ENCODE results near the gene ZNF773.
"Not testable (repeated sequence)": the region's sequence is repeated elsewhere in the genome, so short reads cannot be mapped to it uniquely, and the experiment has no call there.

Gene ZNF773

DNA sequence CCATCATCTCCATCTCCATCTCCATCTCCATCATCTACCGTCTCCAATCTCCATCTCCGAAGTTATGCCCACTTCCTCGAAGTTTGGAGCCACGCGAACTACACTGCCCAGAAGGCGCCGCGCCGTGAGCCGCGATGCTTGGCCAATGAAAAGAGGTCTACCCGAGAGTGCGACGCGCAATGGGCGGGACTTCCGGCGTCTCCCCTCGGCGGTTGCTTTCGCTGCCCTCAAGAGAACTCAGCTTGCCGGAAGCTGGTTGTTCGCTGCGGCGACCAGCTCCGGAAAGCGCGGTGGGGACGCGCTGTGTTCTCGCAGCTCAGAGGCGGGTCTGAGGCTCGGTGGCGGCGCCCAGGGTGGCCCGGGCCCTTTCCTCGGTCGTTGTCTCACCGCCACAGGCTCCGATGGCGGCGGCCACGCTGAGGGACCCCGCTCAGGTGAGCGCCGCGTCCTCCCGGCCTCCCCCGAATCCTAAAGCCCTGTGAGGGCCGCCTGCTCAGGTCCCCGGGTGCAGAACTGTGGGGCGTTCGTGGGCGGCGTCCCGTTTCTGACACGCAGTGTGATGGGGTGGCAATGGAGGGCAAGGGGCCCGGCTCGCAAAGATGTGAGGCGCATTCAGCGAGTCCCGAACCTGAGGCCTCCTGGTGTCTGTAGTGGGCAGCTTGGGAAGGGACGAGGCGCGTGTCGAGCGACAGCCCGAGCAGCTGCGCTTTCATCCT, at the start of gene ZNF773:
TSS of gene ZNF773 (plus strand) at position 259 of the 716 bp plus-strand sequence. CDS start at position 402, 143 bp downstream.
- intact Hi-C loops (cut with DNase I; ENCODE audit: low total_unique reads); H3K27me3 ChIP-seq; H3K4me1 ChIP-seq: not testable (repeated sequence)
- Histone ChIP-seq H3K27ac (peak within 1 kb of the TSS; percentile 86 to 90), H3K4me3 (peak within 1 kb of the TSS; percentile 87 to 89), H3K9me3 (peaks cover 0 to 46% (median 12%) of the 10 kb centered on the region in 3 donors), H3K36me3 (peaks cover 24 to 31% (median 25%) of the 10 kb centered on the region in 3 donors)
- peak; percentile 92 to 95 for DNase-seq

DNA sequence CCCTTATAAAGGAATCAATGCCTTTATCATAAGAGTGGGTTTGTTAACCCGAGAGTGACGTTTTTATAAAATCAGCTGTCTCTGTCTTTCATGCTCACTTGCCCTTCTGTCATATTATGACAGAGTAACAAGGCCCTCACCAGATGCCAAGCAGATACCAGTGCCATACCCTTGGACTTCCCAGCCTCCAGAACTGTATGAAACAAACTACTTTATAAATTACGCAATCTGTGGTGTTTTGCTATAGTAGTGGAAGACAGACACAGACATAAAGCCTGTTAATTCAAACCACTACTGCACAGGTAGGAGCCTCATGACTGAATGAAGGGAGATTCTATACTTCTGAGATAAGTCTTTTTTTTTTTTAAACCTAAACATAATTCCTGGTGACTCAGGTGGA, 47.4 kb upstream of the ZNF773 start:
- TF ChIP-seq, protein P1, sequence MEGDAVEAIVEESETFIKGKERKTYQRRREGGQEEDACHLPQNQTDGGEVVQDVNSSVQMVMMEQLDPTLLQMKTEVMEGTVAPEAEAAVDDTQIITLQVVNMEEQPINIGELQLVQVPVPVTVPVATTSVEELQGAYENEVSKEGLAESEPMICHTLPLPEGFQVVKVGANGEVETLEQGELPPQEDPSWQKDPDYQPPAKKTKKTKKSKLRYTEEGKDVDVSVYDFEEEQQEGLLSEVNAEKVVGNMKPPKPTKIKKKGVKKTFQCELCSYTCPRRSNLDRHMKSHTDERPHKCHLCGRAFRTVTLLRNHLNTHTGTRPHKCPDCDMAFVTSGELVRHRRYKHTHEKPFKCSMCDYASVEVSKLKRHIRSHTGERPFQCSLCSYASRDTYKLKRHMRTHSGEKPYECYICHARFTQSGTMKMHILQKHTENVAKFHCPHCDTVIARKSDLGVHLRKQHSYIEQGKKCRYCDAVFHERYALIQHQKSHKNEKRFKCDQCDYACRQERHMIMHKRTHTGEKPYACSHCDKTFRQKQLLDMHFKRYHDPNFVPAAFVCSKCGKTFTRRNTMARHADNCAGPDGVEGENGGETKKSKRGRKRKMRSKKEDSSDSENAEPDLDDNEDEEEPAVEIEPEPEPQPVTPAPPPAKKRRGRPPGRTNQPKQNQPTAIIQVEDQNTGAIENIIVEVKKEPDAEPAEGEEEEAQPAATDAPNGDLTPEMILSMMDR (IDR thresholded peaks at IDR 0.05) = no peak
- intact Hi-C loops (cut with DNase I; ENCODE audit: low total_unique reads) = no loop called here
- Histone ChIP-seq H3K9me3 (peaks cover 0 to 88% (median 50%) of the 10 kb centered on the region in 3 donors), H3K27me3 (no peaks in the 10 kb centered on the region), H3K4me1 (no peaks in the 10 kb centered on the region), H3K4me3 (no peak overlapping the region), H3K36me3 (peaks cover 23 to 57% (median 35%) of the 10 kb centered on the region in 3 donors), H3K27ac (no peak overlapping the region)
- no peak for DNase-seq

DNA sequence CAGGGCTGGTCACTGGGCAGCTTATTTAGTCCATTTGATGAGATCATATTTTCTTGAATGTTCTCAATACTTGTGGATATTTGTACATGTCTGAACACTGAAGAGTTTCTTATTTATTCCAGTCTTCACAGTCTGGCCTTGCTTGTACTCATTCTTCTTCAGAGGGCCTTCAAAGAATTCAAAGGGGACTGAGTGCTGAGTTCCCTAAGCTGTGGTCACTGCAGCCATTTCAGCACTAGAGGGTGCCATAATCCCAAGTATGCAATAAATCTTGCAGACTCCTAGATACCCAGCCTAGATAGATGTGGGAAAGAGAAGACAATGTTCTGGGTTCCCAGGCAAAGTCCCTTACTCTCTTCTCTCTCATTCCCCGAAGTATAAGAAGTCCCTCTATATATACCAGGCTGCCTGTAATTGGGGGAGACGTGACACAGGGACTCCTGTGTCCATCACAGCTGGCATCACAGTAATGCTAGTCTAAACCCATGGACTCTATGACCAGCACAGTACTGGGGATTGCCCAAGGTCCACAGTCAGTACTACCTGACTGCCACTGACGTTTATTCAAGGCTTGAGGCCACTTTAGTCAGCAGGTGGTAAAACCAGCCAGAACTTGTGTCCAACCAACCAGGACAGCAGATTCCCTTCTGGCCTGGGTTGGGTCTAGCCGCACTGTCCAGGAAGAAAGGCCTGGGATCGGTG, 33.9 kb upstream of the ZNF773 start:
- Histone ChIP-seq H3K27ac (no peak overlapping the region), H3K4me1 (no peaks in the 10 kb centered on the region), H3K4me3 (no peak overlapping the region), H3K9me3 (peaks cover 9 to 100% (median 67%) of the 10 kb centered on the region in 3 donors), H3K27me3 (no peaks in the 10 kb centered on the region), H3K36me3 (peaks cover 27 to 62% (median 53%) of the 10 kb centered on the region in 3 donors)
- TF ChIP-seq, protein P1 (IDR thresholded peaks at IDR 0.05) = no peak
- intact Hi-C loops (cut with DNase I; ENCODE audit: low total_unique reads) = no loop called here
- DNase-seq = no peak

DNA sequence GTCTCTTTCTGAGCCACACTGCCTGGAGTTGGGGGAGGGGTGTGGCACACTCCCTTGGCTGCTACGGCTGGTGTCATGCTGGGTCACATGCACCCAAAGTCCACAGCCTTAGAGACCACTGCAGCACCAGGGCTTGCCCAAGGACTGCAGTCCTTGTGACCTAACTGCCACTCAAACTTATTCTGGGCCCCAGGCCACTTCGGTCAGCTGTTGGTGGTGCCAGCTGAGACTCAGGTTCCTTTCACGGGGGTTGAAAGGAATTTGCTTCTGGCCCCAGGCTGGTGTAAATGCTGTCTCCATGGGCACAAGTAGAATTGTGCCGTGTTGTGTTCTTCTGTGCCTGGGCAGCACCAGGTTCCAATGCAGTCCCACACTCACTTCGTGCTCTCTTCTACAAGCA, 33.2 kb upstream of the ZNF773 start:
- H3K27ac ChIP-seq = no peak overlapping the region
- peaks cover 14 to 100% (median 70%) of the 10 kb centered on the region in 3 donors for H3K9me3 ChIP-seq
- TF ChIP-seq, protein P1 (IDR thresholded peaks at IDR 0.05) = no peak
- no peak for DNase-seq
- intact Hi-C loops (cut with DNase I; ENCODE audit: low total_unique reads) = no loop called here
- peaks cover 27 to 68% (median 60%) of the 10 kb centered on the region in 3 donors for H3K36me3 ChIP-seq
- H3K4me3 ChIP-seq = no peak overlapping the region
- no peaks in the 10 kb centered on the region for H3K4me1 ChIP-seq
- no peaks in the 10 kb centered on the region for H3K27me3 ChIP-seq

DNA sequence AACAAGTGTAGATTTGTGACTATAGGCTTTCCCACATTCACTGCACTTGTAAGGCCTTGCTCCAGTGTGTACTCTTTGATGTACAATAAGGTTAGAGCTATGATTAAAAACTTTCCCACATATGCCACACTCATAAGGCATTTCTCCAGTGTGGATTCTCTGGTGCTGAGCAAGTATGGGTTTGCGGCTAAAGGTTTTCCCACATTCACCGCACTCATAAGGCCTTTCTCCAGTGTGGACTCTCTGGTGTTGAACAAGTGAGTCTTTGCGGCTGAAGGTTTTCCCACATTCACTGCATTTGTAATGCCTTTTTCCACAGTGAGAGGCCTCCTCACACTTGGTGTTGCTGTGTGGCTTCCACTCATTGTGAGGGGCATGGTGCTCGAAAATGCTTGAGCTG, 26.1 kb upstream of the ZNF773 start:
- TF ChIP-seq, protein P1 (IDR thresholded peaks at IDR 0.05) = no peak
- intact Hi-C loops (cut with DNase I; ENCODE audit: low total_unique reads) = no loop called here
- no peaks in the 10 kb centered on the region for H3K27me3 ChIP-seq
- no peak overlapping the region for H3K4me3 ChIP-seq
- no peak overlapping the region for H3K27ac ChIP-seq
- no peak for DNase-seq
- H3K36me3 ChIP-seq = peaks cover 46 to 83% (median 80%) of the 10 kb centered on the region in 3 donors
- peaks cover 31 to 84% (median 75%) of the 10 kb centered on the region in 3 donors for H3K9me3 ChIP-seq
- peaks cover 0 to 8% (median 5%) of the 10 kb centered on the region in 4 donors for H3K4me1 ChIP-seq
